Urinary bladder (tissue), 4 donors: ENCODE results near the gene TRAF2. TPM values are rescaled to one million over a fixed set of nuclear protein-coding genes. Genes with fewer than 3 reads are reported as not detected.

Experiments
- DNase-seq: peaks from one replicate; pipeline ENCODE4 v3.0.0-alpha.2; 2015; ENCODE audit errors: extremely low spot score
- H3K27ac ChIP-seq: one replicate; pipeline ENCODE4 v1.5.1; 2013; ENCODE audit warnings: low read depth, mild to moderate bottlenecking, moderate library complexity
- H3K36me3 ChIP-seq: one replicate; pipeline ENCODE4 v1.6.1; 2013; ENCODE audit warnings: mild to moderate bottlenecking, moderate library complexity; ENCODE audit not compliant: insufficient read depth
- H3K4me1 ChIP-seq: one replicate; pipeline ENCODE4 v1.6.1; 2013; ENCODE audit warnings: mild to moderate bottlenecking, moderate library complexity; ENCODE audit not compliant: insufficient read depth
- H3K4me3 ChIP-seq: one replicate; pipeline ENCODE4 v1.5.1; 2013; ENCODE audit warnings: low read depth, low read length
- WGBS: extraction: QIAGEN DNeasy Blood & Tissue Kit; methylation state at CpG from one replicate; pipeline ENCODE4 v1.1.7; 2013; 5-methylcytosine and 5-hydroxymethylcytosine counted together
- polyA plus RNA-seq: library from polyadenylated mRNA; stranded (reverse); fragments of 200-250 nt; gene quantifications from one replicate; pipeline ENCODE4 v1.2.3, GENCODE V29; 2013
- total RNA-seq: library from RNA; depleted of rRNA; stranded (reverse); fragments of >200 nt; gene quantifications from one replicate; pipeline ENCODE4 v1.2.3, GENCODE V29; 2014
- donor health status: healthy with polysubstance abuse.
- donor health status: healthy.

TRAF2 gene
- total and polyA plus RNA-seq, 2 donors, result 7.9 to 13.1 TPM

GRCh38 chr9:136957901-136958300 is 71.6 kb downstream of the TRAF2 start:
- H3K4me1 ChIP-seq, result no peaks in the 10 kb centered on the region
- DNase-seq, result no peak
- H3K4me3 ChIP-seq, result no peak overlapping the region
- 93% methylated on average over 6 of the region's 6 CpGs for WGBS
- no peaks in the 10 kb centered on the region for H3K36me3 ChIP-seq
- no peak overlapping the region for H3K27ac ChIP-seq

- no peaks in the 10 kb centered on the region for H3K4me1 ChIP-seq
- H3K4me3 ChIP-seq, result no peak overlapping the region
- no peak for DNase-seq
- H3K27ac ChIP-seq, result no peak overlapping the region
- 95% methylated on average over 7 of the region's 7 CpGs for WGBS
- no peaks in the 10 kb centered on the region for H3K36me3 ChIP-seq
These were observed 72.2 kb downstream of the TRAF2 start for GRCh38 chr9:136958473-136958872.

- WGBS, result 86% methylated on average over 28 of the region's 28 CpGs
- H3K36me3 ChIP-seq, result no peaks in the 10 kb centered on the region
- no peak overlapping the region for H3K4me3 ChIP-seq
- H3K27ac ChIP-seq, result no peak overlapping the region
- DNase-seq, result no peak
- no peaks in the 10 kb centered on the region for H3K4me1 ChIP-seq
These were observed 72.9 kb downstream of the TRAF2 start for GRCh38 chr9:136958898-136959850.

- WGBS, result 79% methylated on average over 19 of the region's 19 CpGs
These were observed 74.1 kb downstream of the TRAF2 start for GRCh38 chr9:136960212-136960937.

GRCh38 chr9:136960938-136961275 is 74.6 kb downstream of the TRAF2 start:
- H3K4me1 ChIP-seq, result no peaks in the 10 kb centered on the region
- no peaks in the 10 kb centered on the region for H3K36me3 ChIP-seq
- H3K27ac ChIP-seq, result no peak overlapping the region
- WGBS, result 86% methylated on average over 15 of the region's 15 CpGs
- DNase-seq, result no peak
- no peak overlapping the region for H3K4me3 ChIP-seq

More at GRCh38 chr9:136960212-136960937, 74.1 kb downstream of the TRAF2 start:
- H3K36me3 ChIP-seq, result no peaks in the 10 kb centered on the region
- no peak overlapping the region for H3K4me3 ChIP-seq
- H3K27ac ChIP-seq, result no peak overlapping the region
- no peak for DNase-seq
- no peaks in the 10 kb centered on the region for H3K4me1 ChIP-seq

- no peak for DNase-seq
These were observed 75.2 kb downstream of the TRAF2 start for GRCh38 chr9:136961279-136962065.

GRCh38 chr9:136962163-136962562 is 75.8 kb downstream of the TRAF2 start:
- Histone ChIP-seq H3K27ac (no peak overlapping the region), H3K4me1 (no peaks in the 10 kb centered on the region), H3K4me3 (no peak overlapping the region), H3K36me3 (no peaks in the 10 kb centered on the region)
- WGBS, result 94% methylated on average over 9 of the region's 9 CpGs
- no peak for DNase-seq

More at GRCh38 chr9:136961279-136962065, 75.2 kb downstream of the TRAF2 start:
- no peaks in the 10 kb centered on the region for H3K36me3 ChIP-seq
- no peak overlapping the region for H3K27ac ChIP-seq
- 68% methylated on average over 23 of the region's 23 CpGs for WGBS
- H3K4me1 ChIP-seq, result no peaks in the 10 kb centered on the region
- H3K4me3 ChIP-seq, result no peak overlapping the region

GRCh38 chr9:136962701-136963248 is 76.5 kb downstream of the TRAF2 start:
- Histone ChIP-seq H3K27ac (no peak overlapping the region), H3K4me3 (no peak overlapping the region), H3K36me3 (no peaks in the 10 kb centered on the region), H3K4me1 (no peaks in the 10 kb centered on the region)
- WGBS, result 84% methylated on average over 11 of the region's 11 CpGs
- DNase-seq, result no peak

GRCh38 chr9:136963341-136963740 is 77.0 kb downstream of the TRAF2 start:
- Histone ChIP-seq H3K36me3 (no peaks in the 10 kb centered on the region), H3K4me3 (no peak overlapping the region), H3K27ac (no peak overlapping the region), H3K4me1 (no peaks in the 10 kb centered on the region)
- DNase-seq, result no peak
- WGBS, result 84% methylated on average over 15 of the region's 15 CpGs

- no peak overlapping the region for H3K27ac ChIP-seq
- H3K36me3 ChIP-seq, result no peaks in the 10 kb centered on the region
- no peak overlapping the region for H3K4me3 ChIP-seq
- WGBS, result 82% methylated on average over 12 of the region's 12 CpGs
- no peak for DNase-seq
- no peaks in the 10 kb centered on the region for H3K4me1 ChIP-seq
These were observed 77.4 kb downstream of the TRAF2 start for GRCh38 chr9:136963751-136964150.

GRCh38 chr9:136964171-136964689 is 77.9 kb downstream of the TRAF2 start:
- Histone ChIP-seq H3K36me3 (no peaks in the 10 kb centered on the region), H3K4me1 (no peaks in the 10 kb centered on the region), H3K27ac (no peak overlapping the region), H3K4me3 (no peak overlapping the region)
- 65% methylated on average over 22 of the region's 22 CpGs for WGBS
- DNase-seq, result no peak

- Histone ChIP-seq H3K4me3 (no peak overlapping the region), H3K36me3 (no peaks in the 10 kb centered on the region), H3K27ac (no peak overlapping the region), H3K4me1 (no peaks in the 10 kb centered on the region)
- no peak for DNase-seq
- WGBS, result 84% methylated on average over 26 of the region's 26 CpGs
These were observed 78.6 kb downstream of the TRAF2 start for GRCh38 chr9:136964833-136965422.
